A673 (cell line): Measurements from ENCODE around the gene GABRD. TPM values are rescaled to one million over a fixed set of nuclear protein-coding genes. Genes with fewer than 3 reads are reported as not detected.

Experiments
- BruUV-seq: library from RNA; stranded (reverse); fragments of 400-500 nt; replicated peaks from 2 replicates; lab custom pipeline; 2021; lab: Mats Ljungman, UMichigan
- CTCF ChIA-PET: fragments of 300-600 bp; sonication (Branson Sonifier 250); formaldehyde crosslinking; loops from one replicate; lab custom pipeline; 2022; ENCODE audit warnings: antibody characterized with exemption; lab: Charles Lee
- POLR2A ChIA-PET: fragments of 300-600 bp; sonication (Branson Sonifier 250); formaldehyde crosslinking; loops from one replicate; lab custom pipeline; 2022; ENCODE audit warnings: antibody characterized with exemption; ENCODE audit not compliant: low non-redundant PET; lab: Charles Lee
- DNase-seq: peaks from one replicate; pipeline ENCODE4 v3.0.0-alpha.2; 2015; ENCODE audit warnings: low spot score
- H3K27ac ChIP-seq: fragments of 200-600 bp; sonication (generic); 2 replicates; pipeline ENCODE4 v1.5.1; 2016; ENCODE audit warnings: mixed run types, low read depth, mild to moderate bottlenecking, mixed read lengths, antibody characterized with exemption, low read length; ENCODE audit not compliant: poor library complexity, severe bottlenecking
- H3K27me3 ChIP-seq: fragments of 200-600 bp; sonication (generic); replicated peaks from 2 replicates; pipeline ENCODE4 v1.6.1; 2017; ENCODE audit warnings: mixed run types, low read depth, mild to moderate bottlenecking, mixed read lengths, antibody characterized with exemption, low read length; ENCODE audit not compliant: insufficient read depth, poor library complexity
- H3K36me3 ChIP-seq: fragments of 200-600 bp; sonication (generic); 2 replicates; pipeline ENCODE4 v1.6.1; 2016; ENCODE audit warnings: mixed run types, mild to moderate bottlenecking, mixed read lengths, antibody characterized with exemption, low read length; ENCODE audit not compliant: insufficient read depth, poor library complexity, severe bottlenecking
- H3K4me1 ChIP-seq: fragments of 200-600 bp; sonication (generic); 2 replicates; pipeline ENCODE4 v1.6.1; 2017; ENCODE audit warnings: mixed run types, mild to moderate bottlenecking, mixed read lengths, antibody characterized with exemption, low read length; ENCODE audit not compliant: insufficient read depth, poor library complexity, severe bottlenecking
- H3K4me3 ChIP-seq: fragments of 200-600 bp; sonication (generic); 2 replicates; pipeline ENCODE4 v1.5.1; 2016; ENCODE audit warnings: low read depth, mixed run types, mild to moderate bottlenecking, mixed read lengths, low read length; ENCODE audit not compliant: poor library complexity, severe bottlenecking
- H3K9me3 ChIP-seq: fragments of 200-600 bp; sonication (generic); 2 replicates; pipeline ENCODE4 v1.6.1; 2016; ENCODE audit warnings: mixed run types, low read depth, mild to moderate bottlenecking, mixed read lengths, antibody characterized with exemption, low read length; ENCODE audit not compliant: poor library complexity, severe bottlenecking
- EZH2 ChIP-seq: fragments of 200-600 bp; sonication (generic); IDR thresholded peaks from 2 replicates; pipeline ENCODE4 v1.6.1; 2017; ENCODE audit warnings: borderline replicate concordance, low read depth, mild to moderate bottlenecking, mixed read lengths, antibody characterized with exemption, low read length; ENCODE audit not compliant: poor library complexity, severe bottlenecking
- intact Hi-C: fragments of 100-400 bp; cut with micrococcal nuclease; formaldehyde crosslinking; loops from one replicate; pipeline ENCODE4 v1.10.0; 2022; ENCODE audit not compliant: unreplicated experiment
- total RNA-seq: library from RNA; stranded (reverse); gene quantifications from 2 replicates; pipeline ENCODE4 v1.2.3, GENCODE V29; 2021
- TF ChIP-seq, protein P1 (sequence below): fragments of 300-800, 200-600 bp; sonication (generic); conservative IDR thresholded peaks from 2 replicates; pipeline ENCODE4 v1.5.1; 2017; ENCODE audit warnings: low read depth, mild to moderate bottlenecking, antibody characterized with exemption, low read length, moderate library complexity, mixed read lengths

GABRD gene
- total RNA-seq, 1 experiment from 2014 or later, result not detected

DNA sequence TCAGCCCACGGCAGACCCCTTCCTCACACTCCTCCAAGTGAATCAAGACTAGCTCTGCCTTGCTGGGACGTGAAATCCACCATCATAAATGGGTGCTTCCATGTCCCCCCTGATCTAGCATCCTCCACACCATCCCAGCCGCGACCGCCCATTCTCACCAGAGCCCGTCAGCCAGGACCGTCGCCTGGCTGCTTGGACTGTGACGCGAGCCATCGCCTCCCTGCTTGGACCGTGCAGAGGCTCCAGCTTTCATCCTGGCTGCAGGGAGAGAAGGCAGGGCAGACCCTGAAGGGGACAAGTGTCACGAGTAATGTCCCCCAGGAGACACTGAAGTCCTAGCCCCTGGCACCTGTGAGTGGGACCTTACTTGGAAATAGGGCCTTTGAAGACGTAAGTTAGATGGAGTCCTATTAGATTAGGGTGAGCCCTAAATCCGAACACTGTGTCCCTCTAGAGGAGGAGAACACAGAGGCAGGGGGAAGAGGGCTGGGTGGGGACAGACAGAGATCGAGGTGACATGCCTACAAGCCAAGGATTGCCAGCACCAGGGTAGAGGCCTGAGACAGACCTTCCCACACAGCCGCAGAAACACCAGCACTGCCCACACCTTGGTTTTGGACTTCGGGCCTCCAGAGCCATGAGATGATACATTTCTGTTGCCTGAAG, 18.3 kb downstream of the GABRD start:
- H3K4me1 ChIP-seq, result no peaks in the 10 kb centered on the region
- intact Hi-C loops, result no loop called here
- POLR2A ChIA-PET, result no interaction called here
- H3K4me3 ChIP-seq, result no peak overlapping the region
- no peaks in the 10 kb centered on the region for H3K36me3 ChIP-seq
- no peaks in the 10 kb centered on the region for H3K9me3 ChIP-seq
- TF ChIP-seq, protein P1, sequence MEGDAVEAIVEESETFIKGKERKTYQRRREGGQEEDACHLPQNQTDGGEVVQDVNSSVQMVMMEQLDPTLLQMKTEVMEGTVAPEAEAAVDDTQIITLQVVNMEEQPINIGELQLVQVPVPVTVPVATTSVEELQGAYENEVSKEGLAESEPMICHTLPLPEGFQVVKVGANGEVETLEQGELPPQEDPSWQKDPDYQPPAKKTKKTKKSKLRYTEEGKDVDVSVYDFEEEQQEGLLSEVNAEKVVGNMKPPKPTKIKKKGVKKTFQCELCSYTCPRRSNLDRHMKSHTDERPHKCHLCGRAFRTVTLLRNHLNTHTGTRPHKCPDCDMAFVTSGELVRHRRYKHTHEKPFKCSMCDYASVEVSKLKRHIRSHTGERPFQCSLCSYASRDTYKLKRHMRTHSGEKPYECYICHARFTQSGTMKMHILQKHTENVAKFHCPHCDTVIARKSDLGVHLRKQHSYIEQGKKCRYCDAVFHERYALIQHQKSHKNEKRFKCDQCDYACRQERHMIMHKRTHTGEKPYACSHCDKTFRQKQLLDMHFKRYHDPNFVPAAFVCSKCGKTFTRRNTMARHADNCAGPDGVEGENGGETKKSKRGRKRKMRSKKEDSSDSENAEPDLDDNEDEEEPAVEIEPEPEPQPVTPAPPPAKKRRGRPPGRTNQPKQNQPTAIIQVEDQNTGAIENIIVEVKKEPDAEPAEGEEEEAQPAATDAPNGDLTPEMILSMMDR, result no peak
- no peaks in the 10 kb centered on the region for H3K27me3 ChIP-seq
- CTCF ChIA-PET, result no interaction called here
- no TSS peak for BruUV-seq
- H3K27ac ChIP-seq, result no peak overlapping the region
- no peak for DNase-seq

DNA sequence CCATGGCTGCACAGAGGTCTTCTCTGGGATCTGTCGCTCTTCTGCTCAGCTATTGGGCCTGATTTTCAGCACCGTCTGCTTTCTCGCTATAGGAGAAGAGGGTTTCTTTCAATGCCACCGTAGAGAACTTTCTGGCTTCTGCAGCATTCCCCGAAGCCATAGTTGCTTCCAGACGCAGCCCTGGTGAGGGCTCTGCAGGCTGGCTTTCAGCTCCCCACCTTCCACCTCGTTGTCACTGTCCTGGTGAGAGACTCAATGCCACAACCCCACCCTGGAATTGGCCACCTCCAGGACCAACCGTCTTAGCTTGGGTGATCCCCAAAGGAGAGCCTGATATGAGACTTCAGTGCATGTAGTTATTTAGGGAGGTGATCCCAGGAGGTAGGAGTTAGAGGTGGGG, 19.1 kb downstream of the GABRD start:
- TF ChIP-seq, protein P1, result no peak
- no peak for TF ChIP-seq EZH2
- Histone ChIP-seq H3K36me3 (no peaks in the 10 kb centered on the region), H3K9me3 (no peaks in the 10 kb centered on the region), H3K27me3 (no peaks in the 10 kb centered on the region), H3K4me3 (no peak overlapping the region), H3K27ac (no peak overlapping the region), H3K4me1 (no peaks in the 10 kb centered on the region)
- DNase-seq, result no peak
- CTCF ChIA-PET, result no interaction called here
- no TSS peak for BruUV-seq
- intact Hi-C loops, result no loop called here
- POLR2A ChIA-PET, result no interaction called here

DNA sequence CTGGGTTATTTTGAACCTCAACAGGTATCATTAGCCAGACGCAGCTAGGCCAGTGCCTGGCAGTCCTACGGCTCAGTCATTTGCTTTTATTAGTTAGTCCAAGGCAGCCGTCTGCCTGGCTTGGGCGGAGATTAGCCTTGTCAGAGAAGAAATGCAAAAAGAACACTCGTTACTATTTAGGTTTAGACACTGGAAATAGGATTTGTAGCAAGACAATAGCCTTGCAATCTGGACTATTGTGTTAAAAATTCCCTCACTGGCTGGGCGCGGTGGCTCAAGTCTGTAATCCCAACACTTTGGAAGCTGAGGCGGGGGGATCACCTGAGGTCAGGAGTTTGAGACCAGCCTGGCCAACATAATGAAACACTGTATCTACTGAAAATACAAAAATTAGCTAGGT, 20.1 kb downstream of the GABRD start:
- BruUV-seq, result no TSS peak
- CTCF ChIA-PET, result no interaction called here

More for the DNA sequence above, 20.1 kb downstream of the GABRD start:
- intact Hi-C loops, result no loop called here
- Histone ChIP-seq H3K4me3 (no peak overlapping the region), H3K27me3 (no peaks in the 10 kb centered on the region), H3K9me3 (no peaks in the 10 kb centered on the region), H3K36me3 (no peaks in the 10 kb centered on the region), H3K27ac (no peak overlapping the region), H3K4me1 (no peaks in the 10 kb centered on the region)
- DNase-seq, result no peak
- POLR2A ChIA-PET, result no interaction called here
- TF ChIP-seq EZH2, result no peak
- TF ChIP-seq, protein P1, result no peak
